Ammon's horn (tissue), 1 donor: ENCODE data around the gene SLC7A5.
A peak's percentile ranks its signal among the peaks of the same experiment; 100 is the strongest.
"Not testable (repeated sequence)": the region's sequence is repeated elsewhere in the genome, so short reads cannot be mapped to it uniquely, and the experiment has no call there.

ENCODE experiments used
- DNase-seq: peaks from one replicate; pipeline ENCODE4 v3.0.0-alpha.2; 2016; ENCODE audit warnings: low spot score

Gene SLC7A5

DNA sequence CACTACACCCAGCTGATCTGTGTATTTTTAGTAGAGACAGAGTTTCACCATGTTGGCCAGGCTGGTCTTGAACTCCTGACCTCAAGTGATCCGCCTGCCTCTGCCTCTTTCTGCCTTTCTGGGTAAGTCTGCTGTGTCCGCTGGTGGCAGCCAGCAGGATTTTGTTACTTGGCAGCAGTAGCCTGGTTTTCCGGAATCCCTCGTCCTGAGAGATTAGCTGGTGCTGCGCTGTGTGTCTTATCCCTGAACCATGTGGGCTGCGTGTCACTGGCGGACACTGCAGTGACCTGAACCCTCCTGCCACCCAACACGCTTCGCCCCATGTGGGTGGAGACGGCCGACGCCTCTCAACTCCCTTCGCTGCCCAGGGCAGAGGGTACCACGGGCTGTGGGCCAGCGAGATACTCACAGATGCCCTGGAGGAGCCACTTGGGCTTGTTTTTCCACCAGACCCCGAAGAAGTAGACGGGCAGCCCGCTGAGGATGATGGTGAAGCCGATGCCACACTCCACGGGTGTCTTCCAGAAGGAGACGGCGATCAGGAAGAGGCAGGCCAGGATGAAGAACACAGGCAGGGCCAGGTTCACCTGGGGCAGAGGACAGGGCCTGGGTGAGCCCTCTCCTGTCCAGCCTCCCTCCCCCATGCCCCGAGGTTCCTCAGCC is 35.2 kb downstream of the SLC7A5 start:
- DNase-seq, result no peak

DNA sequence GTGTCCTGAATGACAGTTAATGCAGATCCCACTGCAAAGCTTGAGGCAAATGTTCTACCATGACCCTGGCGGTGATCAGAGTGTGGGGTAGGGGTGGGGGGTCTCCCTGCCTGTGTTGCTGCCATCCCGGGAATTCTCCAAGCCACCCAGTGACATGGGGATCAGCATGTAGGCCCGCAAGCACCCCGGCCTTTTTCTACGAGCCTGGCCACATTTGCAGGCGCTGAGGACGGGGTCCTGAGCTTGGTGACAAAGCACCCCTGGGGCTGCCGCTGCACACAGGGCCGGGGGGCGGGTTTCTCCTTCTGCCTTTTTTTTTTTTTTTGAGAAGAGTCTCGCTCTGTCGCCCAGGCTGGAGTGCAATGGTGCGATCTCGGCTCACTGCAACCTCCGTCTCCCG is 35.8 kb downstream of the SLC7A5 start:
- DNase-seq, result no peak

DNA sequence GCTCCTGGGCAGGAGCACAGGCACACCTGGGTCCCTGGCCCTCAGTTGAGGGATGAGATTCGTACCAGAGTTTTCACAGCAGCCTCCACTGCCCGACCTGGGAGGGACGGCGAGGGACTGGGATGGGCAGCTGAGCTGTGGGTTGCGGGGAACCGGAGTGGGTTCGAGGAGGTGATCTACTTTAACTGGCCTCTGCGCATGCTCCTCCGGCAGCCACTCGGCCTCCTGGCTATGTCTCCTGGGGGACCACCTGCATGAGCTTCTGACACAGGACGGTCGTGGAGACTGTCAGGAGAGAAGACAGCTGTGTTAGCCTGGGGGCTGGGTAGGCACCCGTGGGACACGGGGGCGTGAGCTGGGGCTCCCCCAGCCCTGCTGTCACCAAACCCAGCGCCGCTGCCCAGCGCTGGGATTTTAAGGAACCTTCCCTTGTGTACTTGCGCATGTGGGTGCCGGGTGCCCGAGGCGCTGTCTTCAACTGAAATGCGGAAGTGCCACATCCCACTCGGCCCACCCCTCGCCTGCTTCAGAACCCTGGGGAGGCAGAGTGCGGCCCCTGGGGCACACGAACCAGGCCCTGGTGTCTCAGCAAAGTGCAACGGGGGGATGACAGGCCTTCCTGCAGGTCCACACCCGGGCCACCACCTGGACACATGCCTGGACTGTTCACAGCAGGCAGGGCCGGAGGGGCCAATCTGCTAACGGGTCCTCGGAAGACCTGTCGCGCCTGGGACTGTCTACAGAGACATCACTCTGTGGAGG is 36.4 kb downstream of the SLC7A5 start:
- DNase-seq, result peak; percentile 47

DNA sequence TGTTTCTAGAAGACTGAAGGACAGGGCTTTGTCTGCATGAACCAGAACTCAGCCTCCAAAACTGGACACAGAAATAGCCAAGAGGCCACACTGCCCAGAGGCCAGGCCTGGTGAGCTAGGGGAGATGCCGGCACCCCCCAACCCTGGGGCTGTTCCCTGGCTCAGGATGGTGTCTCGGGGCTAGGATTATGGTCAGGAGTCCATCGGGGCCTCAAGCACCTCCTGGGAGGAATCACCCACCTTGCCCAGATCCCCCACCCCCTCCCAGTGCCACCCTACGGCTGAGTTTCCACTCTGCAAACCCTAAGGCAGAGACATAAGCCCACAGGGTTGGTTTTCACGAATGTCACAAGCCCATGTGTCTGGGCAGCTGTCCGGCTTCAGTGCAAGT is 37.2 kb downstream of the SLC7A5 start:
- DNase-seq, result no peak

DNA sequence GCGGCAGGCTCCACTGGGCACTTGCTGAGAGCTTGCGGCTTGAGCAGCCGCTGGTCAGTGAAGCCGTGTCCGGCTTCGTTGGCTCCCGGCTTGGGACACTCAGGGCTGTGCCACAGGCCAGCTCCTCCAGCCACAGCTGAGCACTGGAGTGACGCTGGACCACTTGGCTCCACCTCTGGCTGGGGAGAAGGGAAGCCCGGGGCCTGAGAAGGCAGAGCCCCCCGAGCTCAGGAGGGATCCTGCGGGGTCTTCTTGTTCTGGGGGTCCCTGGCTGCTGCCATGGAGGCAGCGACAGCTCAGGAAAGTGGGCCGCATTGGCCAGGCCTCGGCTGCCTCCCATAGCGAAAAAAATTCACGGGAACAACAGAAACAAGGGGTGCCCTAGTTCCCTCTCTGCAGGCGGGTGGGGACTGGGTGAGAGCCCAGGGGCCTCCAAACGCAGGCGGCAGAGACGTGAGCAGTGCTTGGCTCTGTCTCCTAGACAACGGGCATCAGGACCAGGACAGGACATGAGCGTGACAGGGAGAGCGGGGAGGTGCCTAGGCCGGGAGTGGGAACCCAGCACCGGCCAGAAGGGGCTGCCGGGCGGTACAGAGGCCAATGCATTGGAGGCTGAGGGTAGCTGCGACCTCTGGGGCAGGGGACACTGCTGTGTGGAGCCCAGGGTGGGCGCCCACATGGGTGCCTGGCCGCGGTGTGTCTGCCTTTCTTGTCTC is 37.7 kb downstream of the SLC7A5 start:
- DNase-seq, result no peak

DNA sequence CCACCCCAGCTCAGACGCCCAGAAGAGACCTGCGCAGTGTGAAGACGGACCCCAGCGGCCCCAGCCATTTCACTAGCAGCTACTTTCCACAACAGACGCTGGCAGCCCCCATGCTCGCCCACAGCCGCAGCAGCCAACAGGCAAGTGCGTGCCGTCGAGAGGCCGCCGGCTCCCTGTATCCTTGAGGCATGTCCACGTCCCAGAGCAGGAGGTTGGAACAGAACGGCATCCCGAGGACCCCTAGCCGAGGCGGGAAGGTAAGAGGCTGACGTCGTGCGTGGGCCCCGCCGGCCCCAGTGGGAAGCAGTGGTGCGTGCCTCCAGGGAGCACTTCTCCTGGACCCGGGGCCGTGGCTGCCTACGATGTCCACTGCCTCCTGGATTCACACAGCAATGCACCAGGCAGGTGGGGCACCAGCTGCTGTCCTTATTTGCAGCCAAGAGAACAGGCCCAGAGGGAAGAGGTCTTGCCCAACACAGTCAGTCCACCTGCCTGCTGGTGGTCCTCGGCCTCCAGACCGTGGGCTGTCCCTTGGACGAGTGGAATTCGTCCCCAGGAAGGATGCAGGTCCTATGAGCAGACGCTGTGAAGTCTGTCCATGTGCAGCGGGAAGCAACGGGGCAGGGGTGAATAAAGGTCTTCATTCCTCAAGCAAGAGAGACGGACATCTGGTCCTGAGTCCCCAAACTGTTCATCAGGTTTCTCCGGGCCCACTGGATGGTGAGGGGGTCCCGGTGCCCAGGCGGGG is 38.5 kb downstream of the SLC7A5 start:
- no peak for DNase-seq

DNA sequence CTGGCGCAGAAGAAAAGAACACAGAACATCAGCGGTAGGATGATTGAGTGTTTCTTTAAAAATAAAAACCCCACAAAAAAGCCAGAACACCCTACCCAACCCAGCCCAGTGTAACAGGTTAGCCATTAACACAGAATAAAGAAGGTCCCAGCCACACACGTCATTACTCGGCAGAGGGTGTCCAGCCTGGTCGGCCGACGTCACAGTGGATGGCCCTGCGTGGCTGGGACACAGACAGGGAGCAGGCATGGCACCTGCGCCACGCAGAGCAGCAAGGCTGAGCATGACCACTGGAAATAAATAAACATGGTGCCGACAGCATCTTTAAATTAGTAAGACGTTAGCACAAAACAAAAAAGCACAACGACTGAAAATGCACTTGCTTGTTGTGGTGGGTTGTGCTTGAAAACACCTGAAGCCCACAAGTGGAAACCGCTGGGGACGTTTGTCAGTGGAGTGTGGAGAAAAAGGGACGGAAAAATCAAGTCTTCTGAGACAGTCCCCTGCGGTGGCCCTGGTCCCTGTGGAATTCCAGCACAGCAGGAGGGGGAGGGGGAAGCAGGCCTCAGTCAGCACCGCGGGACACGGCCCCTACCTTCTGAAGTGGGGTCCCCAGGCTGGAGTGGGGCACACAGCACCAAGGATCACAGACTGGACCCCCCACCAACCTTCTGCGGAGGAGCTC is 39.2 kb downstream of the SLC7A5 start:
- no peak for DNase-seq

DNA sequence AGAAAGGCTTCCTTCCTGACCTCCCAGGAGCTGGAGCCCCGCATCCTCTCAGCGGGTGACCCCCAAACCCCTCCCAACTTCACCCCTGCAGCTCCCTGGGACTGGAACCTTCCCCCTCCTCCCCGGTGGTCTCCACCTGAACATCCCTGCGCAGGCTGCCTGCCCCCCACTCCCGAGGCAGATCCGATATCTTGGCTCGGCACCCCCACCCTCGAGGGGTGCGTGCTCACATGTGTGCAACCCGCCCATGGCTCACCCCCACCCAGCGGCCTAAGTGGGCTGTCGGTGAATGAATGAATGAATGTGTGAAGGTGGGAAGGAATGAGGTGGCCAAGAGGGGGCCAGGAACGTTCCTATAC is 39.7 kb downstream of the SLC7A5 start:
- no peak for DNase-seq

DNA sequence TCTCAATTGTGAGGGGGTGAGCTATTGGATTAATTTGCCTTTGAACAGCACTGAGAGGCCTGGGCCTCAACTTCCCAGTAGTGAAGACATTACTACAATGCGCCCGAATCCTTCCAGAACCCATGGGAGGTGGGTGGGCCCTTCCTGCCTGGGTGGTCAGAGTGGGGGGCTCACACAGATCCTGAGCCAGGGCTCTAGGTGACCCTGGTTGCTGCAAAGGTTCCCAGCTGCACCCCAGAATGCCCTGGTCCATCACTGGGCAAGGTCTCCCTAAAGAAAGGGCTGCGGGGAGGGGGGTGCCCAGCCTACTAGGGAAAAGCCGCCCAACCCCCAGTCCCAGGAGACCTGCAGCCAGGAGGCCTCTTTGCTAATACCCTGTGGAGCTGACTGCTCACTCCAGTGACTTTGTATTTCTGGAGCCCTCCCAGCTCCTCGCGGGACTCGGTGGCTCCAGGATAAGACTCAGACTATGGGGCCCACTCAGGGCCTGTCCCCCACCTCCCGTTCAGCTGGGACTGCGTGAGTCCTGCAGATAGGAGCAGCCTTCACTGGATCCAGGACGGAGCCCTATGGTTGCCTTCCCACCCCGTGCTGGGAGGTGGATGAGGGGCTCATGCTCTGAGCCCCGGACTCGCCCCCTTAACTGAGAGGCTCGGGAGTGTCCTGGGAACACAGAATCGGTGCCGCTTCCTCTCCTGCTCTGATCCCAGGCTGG is 40.2 kb downstream of the SLC7A5 start:
- no peak for DNase-seq

DNA sequence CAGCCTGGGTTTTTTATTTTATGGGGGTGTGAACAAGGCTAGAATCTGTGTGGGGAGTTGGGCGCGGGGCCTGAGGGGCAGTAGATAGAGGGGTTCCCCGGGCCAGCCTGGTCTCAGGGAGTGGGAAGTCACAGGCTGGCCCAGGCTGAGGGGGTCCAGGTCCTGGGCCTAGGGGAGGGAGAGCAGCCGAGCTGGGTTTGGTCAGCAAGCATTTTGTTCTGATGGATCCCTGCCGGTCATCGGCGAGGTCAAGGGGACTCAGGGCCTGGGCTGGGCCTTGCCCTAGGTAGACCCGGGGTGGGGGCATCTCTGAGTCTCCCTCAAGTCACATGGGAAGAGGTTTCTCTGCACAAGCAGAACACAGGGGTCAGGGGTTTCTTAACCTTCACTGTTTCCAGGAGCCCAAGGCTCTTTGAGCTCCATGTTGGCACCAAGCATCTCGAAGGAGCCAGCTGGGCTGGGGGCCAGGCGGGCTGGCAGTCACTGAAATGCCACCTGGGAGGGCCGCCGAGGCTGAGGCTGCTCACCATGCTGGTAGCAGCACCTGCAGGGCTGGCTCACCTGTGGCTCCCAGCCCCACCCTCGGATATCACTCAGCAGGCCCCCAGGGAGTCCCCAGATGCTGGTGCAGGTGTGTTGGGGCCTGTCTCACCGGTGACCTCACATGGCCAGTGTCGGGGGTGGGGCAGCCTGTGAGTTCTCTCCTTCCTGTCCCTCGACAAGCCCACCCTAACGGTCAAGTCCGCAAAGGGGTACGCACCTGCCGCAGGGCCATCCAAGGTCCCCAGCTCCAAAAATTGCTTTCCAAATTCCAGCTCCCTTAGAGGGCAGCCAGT is 41.0 kb downstream of the SLC7A5 start:
- no peak for DNase-seq

DNA sequence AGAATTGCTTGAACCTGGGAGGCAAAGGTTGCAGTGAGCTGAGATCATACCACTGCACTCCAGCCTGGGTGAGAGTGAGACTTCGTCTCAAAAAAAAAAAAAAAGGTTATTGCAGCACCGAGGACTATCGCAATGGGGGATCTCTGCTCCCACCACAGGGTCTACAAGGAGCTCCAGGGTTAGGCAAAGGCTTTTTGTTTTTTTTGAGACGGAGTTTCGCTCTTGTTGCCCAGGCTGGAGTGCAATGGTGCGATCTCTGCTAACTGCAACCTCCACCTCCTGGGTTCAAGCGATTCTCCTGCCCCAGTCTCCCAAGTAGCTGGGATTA is 41.8 kb downstream of the SLC7A5 start:
- not testable (repeated sequence) for DNase-seq

DNA sequence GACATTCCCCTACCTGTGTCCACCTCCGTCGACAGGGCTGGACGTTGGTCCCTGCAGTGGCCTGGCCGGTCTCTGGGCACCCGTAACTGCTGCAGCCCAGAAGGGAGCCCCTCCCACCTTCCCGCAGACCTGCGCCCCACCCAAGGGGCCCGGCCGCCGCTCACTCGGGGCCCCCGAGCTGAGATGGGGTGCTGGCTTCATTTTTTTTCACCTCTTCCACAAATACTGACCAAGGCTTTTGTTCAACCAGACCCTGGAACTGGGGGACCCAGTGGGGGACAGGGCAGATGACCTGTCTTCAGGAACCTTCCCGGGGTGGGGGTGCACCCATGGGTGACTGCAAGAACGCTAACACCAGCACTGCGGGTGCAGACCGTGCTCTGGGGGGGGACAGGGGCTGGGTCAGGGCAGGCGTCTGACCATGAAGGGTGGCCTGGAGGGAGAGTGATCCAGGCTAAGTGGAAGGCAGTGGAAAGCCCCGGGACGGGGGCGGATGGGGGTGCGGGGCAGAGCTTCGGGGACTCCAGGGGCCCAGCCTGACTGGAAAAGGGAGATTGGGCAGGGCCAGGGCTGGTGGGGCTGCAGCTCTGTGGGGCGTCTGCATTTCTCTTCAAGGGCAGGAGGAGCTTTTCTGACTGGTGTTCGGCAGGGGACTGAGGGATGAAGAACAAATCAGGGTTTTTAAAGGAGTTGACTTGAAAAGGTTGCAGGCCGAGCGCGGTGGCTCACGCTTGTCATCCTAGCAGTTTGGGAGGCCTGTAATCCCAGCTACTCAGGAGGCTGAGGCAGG is 42.3 kb downstream of the SLC7A5 start:
- no peak for DNase-seq

DNA sequence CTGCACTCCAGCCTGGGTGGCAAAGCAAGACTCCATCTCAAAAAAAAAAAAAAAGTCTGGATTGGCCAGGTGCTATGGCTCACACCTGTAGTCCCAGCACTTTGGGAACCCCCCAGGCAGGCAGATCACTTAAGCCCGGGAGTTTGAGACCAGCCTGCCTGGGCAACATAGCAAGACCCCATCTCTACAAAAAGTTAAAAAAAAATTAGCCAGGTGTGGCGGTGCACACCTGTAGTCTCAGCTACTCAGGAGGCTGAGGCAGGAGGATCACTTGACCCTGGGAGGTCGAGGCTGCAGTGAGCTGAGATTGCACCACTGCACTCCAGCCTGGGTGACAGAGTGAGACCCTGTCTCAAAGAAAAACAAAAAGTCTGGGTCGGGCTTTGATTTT is 42.9 kb downstream of the SLC7A5 start:
- not testable (repeated sequence) for DNase-seq

DNA sequence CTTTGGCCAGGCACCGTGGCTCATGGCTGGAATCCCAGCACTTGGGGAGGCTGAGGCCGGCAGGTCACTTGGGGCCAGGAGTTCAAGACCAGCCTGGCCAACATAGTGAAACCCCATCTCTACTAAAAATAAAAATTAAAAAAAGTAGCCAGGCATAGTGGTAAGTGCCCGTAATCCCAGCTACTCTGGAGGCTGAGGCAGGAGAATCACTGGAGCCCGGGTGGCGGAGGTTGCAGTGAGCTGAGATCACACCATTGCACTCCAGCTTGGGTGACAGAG is 43.5 kb downstream of the SLC7A5 start:
- DNase-seq, result not testable (repeated sequence)

DNA sequence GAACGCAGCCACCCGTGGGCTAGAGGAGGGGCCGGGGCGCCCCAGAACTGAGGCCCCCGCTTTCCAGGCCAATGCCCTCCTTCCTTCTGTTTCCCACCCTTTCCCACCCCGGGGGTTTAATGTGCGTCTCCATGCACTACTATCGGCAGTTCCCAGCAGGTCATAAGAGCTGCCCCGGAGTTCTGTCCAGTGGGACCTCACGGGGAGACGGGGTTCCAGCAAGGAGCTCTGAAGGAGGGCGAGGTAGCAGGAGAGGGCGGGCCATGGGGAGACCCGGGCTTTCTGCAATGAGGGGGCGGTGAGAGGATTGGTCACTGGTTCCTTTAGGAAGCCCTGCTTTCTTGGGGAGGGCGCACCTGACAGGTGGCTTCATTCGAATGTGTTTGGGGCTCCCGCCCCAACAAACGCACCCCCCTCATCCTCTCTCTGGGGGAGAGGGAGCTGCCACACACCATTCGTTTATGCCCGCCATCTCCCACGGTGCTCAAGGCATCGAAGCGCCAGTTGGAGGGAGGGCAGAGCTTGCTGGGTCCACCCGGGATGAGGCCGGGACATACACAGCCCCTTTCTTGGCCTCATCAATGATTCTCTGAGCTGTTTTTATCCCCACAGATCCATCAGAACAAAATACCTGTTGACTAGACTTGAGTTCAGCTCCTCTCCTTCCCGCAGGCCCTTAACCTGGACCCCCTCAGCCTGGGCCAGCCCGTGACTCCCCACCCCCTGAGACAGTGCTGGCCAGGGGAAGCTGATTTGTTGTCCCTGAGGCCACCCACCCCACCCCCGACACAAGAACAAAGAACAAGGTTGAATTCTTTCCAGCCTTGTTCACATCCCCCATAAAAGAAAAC is 44.1 kb downstream of the SLC7A5 start:
- no peak for DNase-seq

DNA sequence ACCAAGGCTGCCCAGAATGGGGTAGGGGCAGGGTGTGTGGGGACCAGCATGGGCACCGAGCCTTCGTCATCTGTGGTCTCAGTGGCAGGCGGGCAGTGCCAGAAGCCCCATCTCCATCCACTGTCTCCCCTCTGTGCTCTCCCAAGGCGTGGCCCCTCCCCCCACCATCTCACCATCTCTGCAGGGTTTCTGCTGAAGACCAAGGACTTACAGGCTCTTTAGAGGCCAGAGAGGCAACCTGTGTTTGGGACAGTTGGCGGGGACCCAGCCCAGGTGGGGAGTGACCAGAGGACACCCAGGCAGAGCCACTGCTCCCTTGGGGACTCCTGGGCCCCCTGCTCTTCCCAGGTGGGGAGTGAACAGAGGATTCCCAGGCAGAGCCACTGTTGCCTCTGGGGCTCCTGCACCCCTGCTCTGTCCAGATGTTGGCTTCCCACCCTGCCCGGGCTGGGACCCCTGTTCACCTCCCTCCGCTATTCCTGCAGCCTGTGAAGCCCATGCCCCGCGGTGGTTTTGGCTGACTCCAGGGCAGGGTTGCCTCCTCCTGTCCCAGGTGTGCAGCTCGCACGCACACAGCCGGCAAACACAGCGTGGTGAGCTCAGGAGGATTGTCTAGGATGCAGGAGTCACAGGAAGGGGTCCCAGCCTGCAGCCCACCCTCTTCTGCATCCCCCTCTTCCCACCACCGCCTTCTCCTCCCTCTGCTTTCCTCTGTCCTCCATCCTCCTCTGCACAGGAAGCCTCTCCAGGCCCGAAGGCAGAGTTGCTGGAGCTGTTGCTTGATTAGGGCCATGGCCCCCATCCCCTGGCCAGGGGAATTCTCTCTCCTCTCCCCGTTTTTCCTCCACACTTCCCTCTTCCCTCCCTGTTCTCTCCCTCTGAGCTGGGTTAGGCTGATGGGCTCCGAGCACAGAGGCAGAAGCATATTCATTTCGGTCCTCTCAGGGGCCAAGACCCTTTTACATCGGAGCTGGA is 45.0 kb downstream of the SLC7A5 start:
- no peak for DNase-seq

DNA sequence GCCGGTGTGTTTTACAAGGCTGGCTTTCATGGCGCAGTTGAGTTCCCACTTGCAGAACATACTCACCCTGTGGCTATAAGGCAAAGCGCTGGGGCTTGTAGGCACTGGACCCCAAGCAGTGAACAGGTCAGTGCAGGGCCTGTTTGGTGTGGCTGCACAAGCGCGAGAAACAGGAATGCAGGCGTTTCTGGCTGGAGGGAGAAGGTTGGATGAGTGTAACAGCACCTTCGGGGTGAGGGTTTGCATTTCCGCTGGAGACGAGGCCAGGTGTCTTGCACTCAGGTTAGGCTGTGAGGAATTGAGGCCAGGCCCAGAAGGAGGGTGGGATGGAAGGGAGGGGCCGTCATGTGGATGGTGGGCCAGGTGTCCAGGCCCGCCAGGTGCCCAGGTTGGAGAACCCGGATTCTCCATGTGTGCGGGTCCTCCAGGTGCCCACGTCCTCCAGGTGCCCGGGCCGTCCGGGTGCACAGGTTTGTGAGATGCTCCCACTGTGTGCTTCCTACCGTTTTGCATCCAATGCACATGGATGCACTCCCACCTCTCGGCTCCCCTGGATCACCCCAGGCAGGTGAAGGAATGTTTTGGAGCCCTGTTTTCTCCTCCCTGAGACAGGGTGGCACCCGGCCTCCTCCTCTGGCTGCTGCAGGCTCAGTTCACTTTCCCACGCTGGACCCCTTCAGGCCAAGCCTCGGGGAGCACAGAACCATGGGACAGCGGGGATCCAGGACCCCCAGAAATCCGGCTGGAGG is 46.0 kb downstream of the SLC7A5 start:
- DNase-seq, result no peak
